ENCODE data around the gene ARTN.
A peak's percentile ranks its signal among the peaks of the same experiment; 100 is the strongest.

The ARTN gene

GRCh38 chr1:43931711-43932660 lies 1.6 kb upstream of the ARTN start:
- no peak for TF ChIP-seq TAF1 (IDR thresholded peaks at IDR 0.05; ENCODE audit: low read depth)
- no peak for TF ChIP-seq CEBPB (IDR thresholded peaks at IDR 0.05)
- TF ChIP-seq NFIC (IDR thresholded peaks at IDR 0.05) = no peak
- TF ChIP-seq EP300 (IDR thresholded peaks at IDR 0.05; ENCODE audit: borderline replicate concordance) = no peak
- no peak for TF ChIP-seq EGR1 (IDR thresholded peaks at IDR 0.05)
- no peak for TF ChIP-seq ZBTB7A (IDR thresholded peaks at IDR 0.05; ENCODE audit: low read depth)
- no peak for TF ChIP-seq YY1 (IDR thresholded peaks at IDR 0.05; ENCODE audit: low read depth)
- TF ChIP-seq, protein P1, sequence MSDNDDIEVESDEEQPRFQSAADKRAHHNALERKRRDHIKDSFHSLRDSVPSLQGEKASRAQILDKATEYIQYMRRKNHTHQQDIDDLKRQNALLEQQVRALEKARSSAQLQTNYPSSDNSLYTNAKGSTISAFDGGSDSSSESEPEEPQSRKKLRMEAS (IDR thresholded peaks at IDR 0.05) = no peak
- no peak for TF ChIP-seq TEAD4 (IDR thresholded peaks at IDR 0.05)
- no peak for TF ChIP-seq FOXM1 (IDR thresholded peaks at IDR 0.05; ENCODE audit: borderline replicate concordance, low read depth)
- no peak for TF ChIP-seq USF1 (IDR thresholded peaks at IDR 0.05)
- TF ChIP-seq, protein P2, sequence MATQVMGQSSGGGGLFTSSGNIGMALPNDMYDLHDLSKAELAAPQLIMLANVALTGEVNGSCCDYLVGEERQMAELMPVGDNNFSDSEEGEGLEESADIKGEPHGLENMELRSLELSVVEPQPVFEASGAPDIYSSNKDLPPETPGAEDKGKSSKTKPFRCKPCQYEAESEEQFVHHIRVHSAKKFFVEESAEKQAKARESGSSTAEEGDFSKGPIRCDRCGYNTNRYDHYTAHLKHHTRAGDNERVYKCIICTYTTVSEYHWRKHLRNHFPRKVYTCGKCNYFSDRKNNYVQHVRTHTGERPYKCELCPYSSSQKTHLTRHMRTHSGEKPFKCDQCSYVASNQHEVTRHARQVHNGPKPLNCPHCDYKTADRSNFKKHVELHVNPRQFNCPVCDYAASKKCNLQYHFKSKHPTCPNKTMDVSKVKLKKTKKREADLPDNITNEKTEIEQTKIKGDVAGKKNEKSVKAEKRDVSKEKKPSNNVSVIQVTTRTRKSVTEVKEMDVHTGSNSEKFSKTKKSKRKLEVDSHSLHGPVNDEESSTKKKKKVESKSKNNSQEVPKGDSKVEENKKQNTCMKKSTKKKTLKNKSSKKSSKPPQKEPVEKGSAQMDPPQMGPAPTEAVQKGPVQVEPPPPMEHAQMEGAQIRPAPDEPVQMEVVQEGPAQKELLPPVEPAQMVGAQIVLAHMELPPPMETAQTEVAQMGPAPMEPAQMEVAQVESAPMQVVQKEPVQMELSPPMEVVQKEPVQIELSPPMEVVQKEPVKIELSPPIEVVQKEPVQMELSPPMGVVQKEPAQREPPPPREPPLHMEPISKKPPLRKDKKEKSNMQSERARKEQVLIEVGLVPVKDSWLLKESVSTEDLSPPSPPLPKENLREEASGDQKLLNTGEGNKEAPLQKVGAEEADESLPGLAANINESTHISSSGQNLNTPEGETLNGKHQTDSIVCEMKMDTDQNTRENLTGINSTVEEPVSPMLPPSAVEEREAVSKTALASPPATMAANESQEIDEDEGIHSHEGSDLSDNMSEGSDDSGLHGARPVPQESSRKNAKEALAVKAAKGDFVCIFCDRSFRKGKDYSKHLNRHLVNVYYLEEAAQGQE (IDR thresholded peaks at IDR 0.05; ENCODE audit: low read depth) = no peak
- no peak for TF ChIP-seq RAD21 (IDR thresholded peaks at IDR 0.05; ENCODE audit: low read depth)

DNA sequence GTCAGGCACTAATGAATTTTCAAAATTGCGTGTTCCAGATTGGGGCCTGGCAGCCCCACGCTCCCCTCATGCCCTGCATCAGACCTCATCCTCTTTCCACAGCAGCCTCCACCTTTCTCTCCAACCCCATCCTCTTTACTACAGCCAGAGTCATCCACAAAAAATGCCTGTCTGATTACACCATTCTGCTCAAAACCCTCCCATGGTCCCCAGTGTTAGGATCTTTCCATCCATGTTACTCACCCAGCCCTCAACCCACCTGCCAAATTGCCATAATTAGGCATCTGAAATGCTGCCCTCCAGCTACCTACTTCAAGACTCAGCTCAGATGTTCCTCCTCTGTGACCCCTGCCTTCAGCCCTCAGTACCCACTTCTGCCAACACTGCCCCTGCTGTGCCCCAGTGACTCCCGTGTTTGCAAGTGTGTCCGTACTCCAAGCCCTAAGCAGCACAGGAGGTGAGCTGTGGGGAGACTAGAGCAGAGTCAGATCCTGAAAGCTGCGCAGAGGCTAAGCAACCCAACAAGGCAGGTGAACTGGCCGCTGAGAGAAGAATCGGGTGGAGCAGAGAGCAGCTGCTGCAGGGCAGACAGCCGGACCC lies 715 bp upstream of the ARTN start:
- TF ChIP-seq, protein P2 (IDR thresholded peaks at IDR 0.05; ENCODE audit: low read depth) = no peak
- no peak for TF ChIP-seq EGR1 (IDR thresholded peaks at IDR 0.05)
- TF ChIP-seq RAD21 (IDR thresholded peaks at IDR 0.05; ENCODE audit: low read depth) = no peak
- no peak for TF ChIP-seq TAF1 (IDR thresholded peaks at IDR 0.05; ENCODE audit: low read depth)
- TF ChIP-seq EP300 (IDR thresholded peaks at IDR 0.05; ENCODE audit: borderline replicate concordance) = no peak
- TF ChIP-seq YY1 (IDR thresholded peaks at IDR 0.05; ENCODE audit: low read depth) = no peak
- no peak for TF ChIP-seq USF1 (IDR thresholded peaks at IDR 0.05)
- TF ChIP-seq, protein P1 (IDR thresholded peaks at IDR 0.05) = no peak
- TF ChIP-seq TEAD4 (IDR thresholded peaks at IDR 0.05) = no peak
- no peak for TF ChIP-seq CREB1 (IDR thresholded peaks at IDR 0.05; ENCODE audit: low read depth)

- no peak for TF ChIP-seq NFIC (IDR thresholded peaks at IDR 0.05)
- TF ChIP-seq YY1 (IDR thresholded peaks at IDR 0.05; ENCODE audit: low read depth) = no peak
- TF ChIP-seq CEBPB (IDR thresholded peaks at IDR 0.05) = no peak
- TF ChIP-seq, protein P2 (IDR thresholded peaks at IDR 0.05; ENCODE audit: low read depth) = no peak
- no peak for TF ChIP-seq EP300 (IDR thresholded peaks at IDR 0.05; ENCODE audit: borderline replicate concordance)
- TF ChIP-seq FOXM1 (IDR thresholded peaks at IDR 0.05; ENCODE audit: borderline replicate concordance, low read depth) = no peak
- TF ChIP-seq TEAD4 (IDR thresholded peaks at IDR 0.05) = no peak
- no peak for TF ChIP-seq EGR1 (IDR thresholded peaks at IDR 0.05)
- TF ChIP-seq RAD21 (IDR thresholded peaks at IDR 0.05; ENCODE audit: low read depth) = peak; percentile 82
- no peak for TF ChIP-seq TCF12 (IDR thresholded peaks at IDR 0.05; ENCODE audit: low read depth)
- TF ChIP-seq, protein P1 (IDR thresholded peaks at IDR 0.05) = peak; percentile 12; the same call in 1 of the 2 replicates
- TF ChIP-seq ZBTB7A (IDR thresholded peaks at IDR 0.05; ENCODE audit: low read depth) = peak; percentile 51
These were observed 742 bp downstream of the ARTN start for GRCh38 chr1:43934101-43934985.
